Measurements from ENCODE around the gene TMEM53. TPM values are rescaled to one million over a fixed set of nuclear protein-coding genes. Genes with fewer than 3 reads are reported as not detected.

Gene TMEM53
- total RNA-seq, 1 experiment from 2014 or later = 8.2 TPM

GRCh38 chr1:44640200-44640853, 34.0 kb downstream of the TMEM53 start (continued):
- TF ChIP-seq ATF2 (CRISPR knock-in tag; IDR thresholded peaks at IDR 0.05; ENCODE audit: borderline replicate concordance, low read depth) (no peak), SP1 (CRISPR knock-in tag; conservative IDR thresholded peaks at IDR 0.05) (no peak), ZNF317 (CRISPR knock-in tag; IDR thresholded peaks at IDR 0.05; ENCODE audit: borderline replicate concordance, low read depth) (no peak), ZNF512 (CRISPR knock-in tag; IDR thresholded peaks at IDR 0.05; ENCODE audit: borderline replicate concordance) (no peak), ZNF532 (CRISPR knock-in tag; IDR thresholded peaks at IDR 0.05; ENCODE audit: borderline replicate concordance) (no peak), ZBTB43 (CRISPR knock-in tag; IDR thresholded peaks at IDR 0.05) (no peak), NR1H2 (CRISPR knock-in tag; IDR thresholded peaks at IDR 0.05) (no peak), ZBTB21 (CRISPR knock-in tag; IDR thresholded peaks at IDR 0.05; ENCODE audit: borderline replicate concordance) (no peak), E2F5 (CRISPR knock-in tag; IDR thresholded peaks at IDR 0.05) (no peak), KAT7 (CRISPR knock-in tag; IDR thresholded peaks at IDR 0.05; ENCODE audit: borderline replicate concordance) (no peak), ATF1 (CRISPR knock-in tag; IDR thresholded peaks at IDR 0.05) (no peak)

GRCh38 chr1:44637702-44638411, 36.4 kb downstream of the TMEM53 start:
- DNase-seq (ENCODE audit: low spot score) = no peak
- Mint-ChIP-seq H3K27ac (no peak overlapping the region), H3K36me3 (peaks cover 76% of the 10 kb centered on the region), H3K4me3 (no peak overlapping the region), H3K27me3 (ENCODE audit: low read depth) (no peaks in the 10 kb centered on the region), H3K4me1 (peaks cover 13% of the 10 kb centered on the region), H3K9me3 (no peaks in the 10 kb centered on the region)
- CTCF ChIA-PET = interaction anchor here (6.9 kb wide), 1 partner anchor 14 kb away, joined by 42 read pairs; no protein-coding TSS in a partner anchor
- no peak for ATAC-seq
- POLR2A ChIA-PET = no interaction called here
- no peak for TF ChIP-seq MXD4 (CRISPR knock-in tag; IDR thresholded peaks at IDR 0.05; ENCODE audit: borderline replicate concordance)
- no peak for TF ChIP-seq AFF4 (CRISPR knock-in tag; IDR thresholded peaks at IDR 0.05; ENCODE audit: borderline replicate concordance)
- TF ChIP-seq ATF6 (CRISPR knock-in tag; IDR thresholded peaks at IDR 0.05) = no peak
- TF ChIP-seq MAX (CRISPR knock-in tag; IDR thresholded peaks at IDR 0.05) = no peak
